ENCODE measurements around the gene NACA2.
"Not testable (repeated sequence)": the region's sequence is repeated elsewhere in the genome, so short reads cannot be mapped to it uniquely, and the experiment has no call there.

The NACA2 gene

DNA sequence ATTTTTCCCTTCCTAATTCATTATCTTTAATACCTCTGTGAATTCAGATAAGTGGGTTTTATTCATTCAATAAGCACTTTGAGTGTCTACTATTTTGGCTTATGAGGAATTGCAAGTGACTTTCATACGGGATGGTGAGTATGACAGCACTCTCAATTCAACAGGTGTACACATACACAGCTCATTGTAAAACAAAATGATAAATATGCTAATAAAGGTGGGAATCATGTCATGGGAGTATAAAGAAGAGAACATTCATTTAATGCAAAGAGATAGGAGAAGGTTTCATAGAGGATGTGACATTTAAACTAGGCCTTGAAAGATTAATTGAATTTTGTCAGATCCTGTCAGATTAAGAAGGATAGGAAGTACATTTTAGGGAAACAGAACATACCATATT, 19.4 kb downstream of the NACA2 start:
- no peak for DNase-seq (ENCODE audit: extremely low read depth, low read depth)
- TF ChIP-seq, protein P1, sequence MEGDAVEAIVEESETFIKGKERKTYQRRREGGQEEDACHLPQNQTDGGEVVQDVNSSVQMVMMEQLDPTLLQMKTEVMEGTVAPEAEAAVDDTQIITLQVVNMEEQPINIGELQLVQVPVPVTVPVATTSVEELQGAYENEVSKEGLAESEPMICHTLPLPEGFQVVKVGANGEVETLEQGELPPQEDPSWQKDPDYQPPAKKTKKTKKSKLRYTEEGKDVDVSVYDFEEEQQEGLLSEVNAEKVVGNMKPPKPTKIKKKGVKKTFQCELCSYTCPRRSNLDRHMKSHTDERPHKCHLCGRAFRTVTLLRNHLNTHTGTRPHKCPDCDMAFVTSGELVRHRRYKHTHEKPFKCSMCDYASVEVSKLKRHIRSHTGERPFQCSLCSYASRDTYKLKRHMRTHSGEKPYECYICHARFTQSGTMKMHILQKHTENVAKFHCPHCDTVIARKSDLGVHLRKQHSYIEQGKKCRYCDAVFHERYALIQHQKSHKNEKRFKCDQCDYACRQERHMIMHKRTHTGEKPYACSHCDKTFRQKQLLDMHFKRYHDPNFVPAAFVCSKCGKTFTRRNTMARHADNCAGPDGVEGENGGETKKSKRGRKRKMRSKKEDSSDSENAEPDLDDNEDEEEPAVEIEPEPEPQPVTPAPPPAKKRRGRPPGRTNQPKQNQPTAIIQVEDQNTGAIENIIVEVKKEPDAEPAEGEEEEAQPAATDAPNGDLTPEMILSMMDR (IDR thresholded peaks at IDR 0.05; ENCODE audit: low read depth, low read length): no peak

DNA sequence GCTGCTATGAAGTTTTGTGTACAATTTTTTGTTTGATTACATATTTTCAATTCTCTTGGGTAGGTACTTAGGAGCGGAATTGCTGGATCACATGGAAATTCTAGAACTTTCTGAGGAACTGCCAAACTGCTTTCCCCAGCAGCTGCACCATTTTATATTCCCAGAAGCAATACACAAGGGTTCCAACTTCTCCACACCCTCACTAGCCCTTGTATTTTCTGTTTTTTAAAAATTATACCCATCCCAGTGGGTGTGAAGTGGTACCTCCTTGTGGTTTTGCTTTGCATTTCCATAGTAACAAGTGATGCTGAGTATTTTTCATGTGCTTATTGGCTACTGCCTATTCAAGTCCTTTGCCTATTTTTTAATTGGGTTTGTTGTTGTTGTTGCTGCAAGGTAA, 20.9 kb downstream of the NACA2 start:
- DNase-seq (ENCODE audit: extremely low read depth, low read depth): no peak
- TF ChIP-seq, protein P1 (IDR thresholded peaks at IDR 0.05; ENCODE audit: low read depth, low read length): no peak

DNA sequence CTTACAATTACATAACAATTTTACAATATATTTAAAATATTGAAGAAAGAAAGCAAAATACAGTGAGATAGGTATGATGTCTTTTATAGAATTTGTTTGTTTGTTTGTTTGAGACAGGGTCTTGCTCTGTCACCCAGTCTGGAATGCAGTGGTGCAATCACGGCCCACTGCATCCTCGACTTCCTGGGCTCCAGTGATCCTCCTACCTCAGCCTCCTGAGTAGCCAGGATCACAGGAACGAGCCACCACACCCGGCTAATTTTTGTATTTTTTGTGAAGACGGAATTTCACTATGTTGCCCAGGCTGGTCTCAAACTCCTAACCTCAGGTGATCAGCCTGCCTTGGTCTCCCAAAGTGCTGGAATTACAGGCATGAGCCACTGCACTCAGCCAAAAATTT, 21.5 kb downstream of the NACA2 start:
- DNase-seq (ENCODE audit: extremely low read depth, low read depth): not testable (repeated sequence)

DNA sequence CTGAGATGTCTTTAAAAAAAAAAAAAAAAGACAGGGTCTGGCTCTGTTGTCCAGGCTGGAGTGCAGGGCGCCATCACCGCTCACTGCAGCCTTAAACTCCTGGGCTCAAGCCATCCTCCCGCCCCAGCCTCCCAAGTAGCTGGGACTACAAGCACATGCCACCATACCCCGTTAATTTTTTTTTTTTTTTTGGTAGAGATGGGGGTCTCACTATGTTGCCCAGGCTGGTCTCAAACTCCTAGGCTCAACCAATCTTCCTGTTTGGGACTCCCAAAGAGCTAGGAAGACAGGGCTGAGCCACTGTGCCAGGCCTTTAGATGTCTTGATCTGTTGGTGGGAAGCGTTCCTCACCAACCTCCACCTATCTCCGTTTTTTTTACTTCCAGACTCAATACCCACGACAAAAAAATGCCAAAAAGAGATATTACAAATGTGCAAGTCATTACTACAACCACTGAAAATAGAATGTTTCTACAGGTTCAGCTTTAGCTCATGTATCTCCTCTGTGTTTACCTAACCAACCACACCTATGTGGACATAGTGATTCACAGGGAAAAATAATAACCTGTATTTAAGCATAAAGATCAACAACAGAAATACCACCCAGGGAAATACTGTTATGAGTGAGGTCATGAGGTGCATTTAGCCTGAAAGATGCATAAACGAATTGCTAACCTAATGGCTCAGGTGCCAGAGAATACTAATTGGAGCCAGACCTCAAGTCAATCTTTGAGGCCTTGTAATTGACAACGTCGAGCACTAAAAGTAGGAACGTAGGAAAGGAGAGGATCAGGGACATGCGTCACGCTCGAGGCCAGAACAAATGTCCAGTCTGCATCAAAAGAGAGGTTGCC, 22.6 kb downstream of the NACA2 start:
- no peak for DNase-seq (ENCODE audit: extremely low read depth, low read depth)
- TF ChIP-seq, protein P1 (IDR thresholded peaks at IDR 0.05; ENCODE audit: low read depth, low read length): no peak

DNA sequence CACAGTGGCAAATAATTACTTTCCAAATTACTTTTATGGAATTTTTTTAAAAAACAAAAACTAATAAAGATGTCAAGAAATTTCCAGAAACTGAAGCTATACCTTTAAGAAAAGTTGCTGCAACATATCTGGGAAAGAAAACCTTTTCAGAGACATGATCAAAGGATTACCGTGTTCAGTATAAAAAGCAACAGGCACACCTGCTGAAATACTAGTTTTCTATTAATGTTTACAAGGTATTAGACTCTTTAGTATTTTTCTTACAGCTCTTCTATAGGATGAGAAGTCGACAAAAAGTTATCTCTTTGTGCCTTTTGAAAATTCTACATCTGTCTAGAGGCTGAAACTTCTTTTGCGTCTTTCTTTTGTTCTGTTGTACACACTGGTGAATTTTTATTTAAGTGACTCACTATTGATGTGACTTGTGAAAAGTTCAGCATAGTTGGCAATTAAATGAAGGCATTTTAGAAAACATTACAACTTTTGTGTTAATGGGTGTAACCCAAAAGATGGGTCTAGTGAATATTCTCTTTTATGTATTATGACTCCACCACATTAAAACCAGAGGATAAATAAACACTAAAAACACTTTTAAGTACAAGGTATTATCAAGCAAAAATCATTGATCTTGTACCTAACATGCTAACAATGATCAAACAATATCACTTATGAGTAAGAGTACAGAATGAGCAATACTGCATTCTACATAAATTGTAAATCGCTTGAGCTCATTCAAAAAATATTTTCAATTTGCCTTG, 23.8 kb downstream of the NACA2 start:
- DNase-seq (ENCODE audit: extremely low read depth, low read depth): no peak
- TF ChIP-seq, protein P1 (IDR thresholded peaks at IDR 0.05; ENCODE audit: low read depth, low read length): no peak

DNA sequence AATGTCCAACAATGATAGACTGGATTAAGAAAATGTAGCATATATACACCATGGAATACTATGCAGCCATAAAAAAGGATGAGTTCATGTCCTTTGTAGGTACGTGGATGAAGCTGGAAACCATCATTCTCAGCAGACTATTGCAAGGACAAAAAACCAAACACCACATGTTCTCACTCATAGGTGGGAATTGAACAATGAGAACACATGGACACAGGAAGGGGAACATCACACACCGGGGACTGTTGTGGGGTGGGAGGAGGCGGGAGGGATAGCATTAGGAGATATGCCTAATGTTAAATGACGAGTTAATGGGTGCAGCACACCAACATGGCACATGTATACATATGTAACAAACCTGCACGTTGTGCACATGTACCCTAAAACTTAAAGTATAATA, 24.6 kb downstream of the NACA2 start:
- DNase-seq (ENCODE audit: extremely low read depth, low read depth): not testable (repeated sequence)

DNA sequence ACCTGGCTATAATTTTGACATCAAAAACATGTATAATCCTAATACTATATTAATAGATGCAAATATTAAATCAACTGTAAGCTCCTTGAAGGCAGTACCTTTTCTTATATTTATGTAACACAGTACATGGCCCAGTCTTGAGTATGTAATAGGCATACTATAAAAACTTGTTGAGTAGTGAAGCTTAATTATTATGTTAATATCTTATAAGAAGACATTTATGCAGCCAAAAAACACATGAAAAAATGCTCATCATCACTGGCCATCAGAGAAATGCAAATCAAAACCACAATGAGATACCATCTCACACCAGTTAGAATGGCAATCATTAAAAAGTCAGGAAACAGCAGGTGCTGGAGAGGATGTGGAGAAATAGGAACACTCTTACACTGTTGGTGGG, 25.2 kb downstream of the NACA2 start:
- not testable (repeated sequence) for DNase-seq (ENCODE audit: extremely low read depth, low read depth)

DNA sequence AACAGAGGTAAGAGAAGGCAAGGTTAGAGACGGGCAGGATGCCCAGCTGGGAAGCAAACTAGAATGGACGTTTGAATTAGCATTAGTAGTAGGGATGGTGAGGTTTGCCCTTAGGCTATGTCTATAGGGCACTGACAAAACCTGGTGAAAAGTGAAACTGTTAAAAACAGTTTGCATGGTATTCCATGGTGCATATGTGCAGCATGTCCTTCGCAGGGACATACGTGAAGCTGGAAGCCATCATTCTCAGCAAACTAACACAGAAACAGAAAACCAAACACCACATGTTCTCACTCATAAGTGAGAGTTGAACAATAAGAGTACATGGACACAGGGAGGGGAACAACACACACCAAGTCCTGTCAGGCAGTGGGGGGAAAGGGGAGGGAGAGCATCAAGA, 25.8 kb downstream of the NACA2 start:
- TF ChIP-seq, protein P1 (IDR thresholded peaks at IDR 0.05; ENCODE audit: low read depth, low read length): no peak
- DNase-seq (ENCODE audit: extremely low read depth, low read depth): no peak

DNA sequence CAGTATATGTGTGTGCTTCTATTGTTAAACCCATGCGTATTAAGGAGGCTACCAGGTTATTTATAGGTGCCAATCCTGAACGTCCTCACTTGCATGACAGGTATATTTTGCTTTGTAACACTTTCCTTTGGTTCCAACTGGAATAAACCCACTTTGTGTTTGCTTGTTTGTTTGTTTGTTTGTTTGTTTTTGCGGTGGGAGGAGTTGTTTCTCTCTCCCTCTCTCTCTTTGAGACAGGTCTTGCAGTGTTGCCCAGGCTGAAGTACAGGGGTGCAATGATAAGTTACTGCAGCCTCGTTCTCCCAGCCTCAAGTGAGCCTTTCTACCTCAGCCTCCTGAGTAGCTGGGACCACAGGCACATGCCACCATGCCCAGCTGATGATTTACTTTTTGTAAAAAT, 28.7 kb downstream of the NACA2 start:
- TF ChIP-seq, protein P1 (IDR thresholded peaks at IDR 0.05; ENCODE audit: low read depth, low read length): no peak
- no peak for DNase-seq (ENCODE audit: extremely low read depth, low read depth)

Measured in AG09319 (cell line).